ENCODE data around the gene GJA3.

GRCh38 chr13:20140487-20140886 lies 20.4 kb downstream of the GJA3 start:
- no peak for TF ChIP-seq EP300 (IDR thresholded peaks at IDR 0.05)
- no peak for TF ChIP-seq CTCF (IDR thresholded peaks at IDR 0.05)
- TF ChIP-seq POLR2AphosphoS5 (IDR thresholded peaks at IDR 0.05), result no peak
